Measurements from ENCODE around the gene NGLY1.

The NGLY1 gene

DNA sequence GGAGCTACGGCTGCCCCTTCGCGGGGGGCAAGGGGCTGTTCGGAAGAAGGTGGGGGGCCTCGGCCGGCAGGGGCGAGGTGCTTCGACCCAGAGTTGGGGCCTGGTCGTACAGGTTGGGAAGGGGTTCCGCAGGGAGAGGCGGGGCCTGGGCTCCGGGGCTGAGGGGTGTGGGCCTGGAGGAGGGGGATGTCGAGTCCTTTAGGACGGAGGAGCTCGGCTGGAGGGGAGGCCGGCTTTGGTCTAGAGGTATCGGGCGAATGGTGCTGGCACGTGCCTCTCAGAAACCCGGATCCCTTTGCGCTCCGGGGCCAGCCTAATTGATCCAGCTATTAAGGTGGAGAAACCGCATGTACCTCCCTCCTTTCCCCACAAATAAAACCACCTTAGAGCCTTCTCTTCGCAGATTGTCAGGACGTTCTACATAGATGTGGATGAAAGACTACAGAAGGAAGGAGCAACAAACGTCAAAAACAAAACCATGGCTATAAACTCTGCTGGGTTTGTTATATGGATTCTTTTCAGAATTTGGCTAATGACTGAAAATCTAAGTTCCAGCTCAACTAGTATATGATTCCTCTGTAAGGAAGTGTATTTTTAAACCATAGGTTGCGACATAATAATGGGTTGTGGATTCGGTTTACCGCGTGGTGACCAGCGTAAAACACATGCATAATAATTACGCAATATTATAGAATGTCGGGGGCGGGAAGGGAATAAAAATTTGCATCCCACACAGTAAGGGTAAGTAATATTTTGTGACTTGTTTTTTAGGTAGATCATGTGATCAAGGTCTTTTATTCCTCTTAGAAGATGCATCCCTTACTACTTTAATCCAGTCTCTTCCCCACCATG lies 644 bp upstream of the NGLY1 start:
- peak; percentile 59 to 76 for DNase-seq

- DNase-seq: no peak
Measured at GRCh38 chr3:25782636-25782937, 656 bp downstream of the NGLY1 start.

GRCh38 chr3:25781758-25782594 lies 1.3 kb downstream of the NGLY1 start:
- DNase-seq: no peak

GRCh38 chr3:25781145-25781757 lies 2.0 kb downstream of the NGLY1 start:
- DNase-seq: no peak

DNA sequence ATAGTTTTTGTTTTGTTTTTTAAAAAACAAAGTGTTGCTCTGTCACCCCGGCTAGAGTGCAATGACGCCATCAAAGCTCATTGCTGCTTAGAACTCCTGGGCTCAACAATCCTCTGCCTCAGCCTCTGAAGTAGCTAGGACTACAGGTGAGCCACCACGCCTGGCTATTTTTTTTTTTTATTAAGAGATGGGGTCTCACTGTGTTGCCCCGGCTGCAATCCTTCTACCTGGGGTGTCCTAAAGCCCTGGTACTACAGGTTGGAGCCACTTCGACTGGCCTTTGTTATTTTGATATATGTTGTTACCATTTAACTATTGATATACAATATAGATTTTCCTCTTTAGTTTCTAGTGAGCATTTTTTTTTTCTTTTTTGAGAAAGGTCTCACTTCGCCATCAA lies 2.6 kb downstream of the NGLY1 start:
- DNase-seq: no peak

DNA sequence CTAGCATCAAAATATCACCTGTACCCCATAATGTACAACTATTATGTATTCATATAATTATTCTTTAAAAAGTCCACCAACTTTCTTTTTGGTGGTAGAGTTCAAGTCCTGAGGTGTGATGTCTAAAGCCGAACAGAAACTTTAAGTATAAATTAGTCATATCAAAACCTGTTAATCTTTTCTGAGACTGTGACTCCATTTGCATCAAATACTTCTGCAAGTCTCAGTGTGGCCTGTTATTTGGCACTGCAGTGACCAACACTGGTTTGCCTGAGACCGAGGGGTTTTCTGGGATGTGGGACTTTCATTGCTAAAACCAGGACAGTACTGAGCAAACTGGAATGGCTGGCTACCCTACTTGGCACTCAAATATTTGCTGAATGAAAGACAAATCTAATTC lies 7.3 kb downstream of the NGLY1 start:
- DNase-seq: no peak

GRCh38 chr3:25768851-25769250 lies 14.4 kb downstream of the NGLY1 start:
- DNase-seq: no peak

DNA sequence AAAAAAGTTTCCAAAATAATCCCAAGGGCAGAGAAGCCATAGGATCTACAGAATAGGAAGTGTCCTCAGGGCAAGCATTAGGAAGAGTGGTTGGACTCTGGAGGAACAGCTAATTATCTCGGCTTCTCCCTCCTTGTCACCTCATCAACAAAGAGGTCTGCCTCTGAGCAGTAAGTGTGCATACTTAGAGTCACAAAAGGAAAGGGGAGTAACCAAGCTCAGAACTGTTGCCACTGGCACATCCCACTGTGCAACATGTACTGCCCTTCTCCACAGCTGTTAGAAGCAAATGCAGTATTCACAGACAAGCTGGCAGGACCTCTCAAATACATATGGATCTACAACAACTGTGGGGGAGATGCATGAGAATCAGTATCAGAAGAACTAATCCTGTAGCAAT lies 31.5 kb downstream of the NGLY1 start:
- DNase-seq: no peak

- DNase-seq: no peak
Measured at GRCh38 chr3:25751048-25751447, 32.2 kb downstream of the NGLY1 start.

DNA sequence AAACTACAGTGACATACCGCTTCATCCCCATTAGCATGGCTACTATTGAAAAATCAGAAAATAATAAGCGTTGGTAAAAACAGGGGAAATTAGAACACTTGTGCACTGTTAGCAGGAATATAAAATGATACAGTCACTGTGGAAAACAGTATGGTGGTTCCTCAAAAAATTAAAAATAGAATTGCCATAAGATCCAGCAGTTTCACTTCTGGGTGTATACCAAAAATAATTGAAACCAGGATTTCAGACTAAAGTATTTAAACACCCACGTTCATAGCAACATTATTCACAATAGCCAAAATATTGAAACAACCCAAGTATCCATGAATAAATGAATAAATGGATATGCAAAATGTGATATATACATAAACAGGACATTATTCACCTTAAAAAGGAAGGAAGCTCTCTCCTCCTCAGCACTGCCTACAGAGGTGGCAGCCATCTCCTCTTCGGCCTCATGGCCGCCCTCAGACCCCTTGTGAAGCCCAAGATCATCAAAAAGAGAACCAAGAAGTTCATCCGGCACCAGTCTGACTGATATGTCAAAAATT lies 34.1 kb downstream of the NGLY1 start:
- DNase-seq: no peak

GRCh38 chr3:25748189-25748588 lies 35.1 kb downstream of the NGLY1 start:
- DNase-seq: no peak

DNA sequence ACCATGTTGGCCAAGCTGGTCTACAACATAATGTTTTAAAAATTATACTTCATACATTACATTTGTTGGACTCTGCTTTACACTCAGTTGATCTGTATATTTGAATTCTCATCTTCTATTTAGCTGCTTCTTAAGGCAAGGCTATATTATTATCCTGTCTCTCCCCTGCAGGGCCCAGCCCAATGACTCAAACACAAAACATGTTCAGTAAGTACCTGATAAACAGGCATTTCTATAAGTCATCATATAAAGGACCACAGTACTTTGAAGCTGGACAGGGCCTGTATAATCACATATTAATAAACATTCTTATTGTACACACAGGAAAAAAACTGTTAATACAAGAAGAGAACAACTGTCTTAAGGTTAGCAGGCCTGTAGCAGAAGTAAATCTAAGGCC lies 36.2 kb downstream of the NGLY1 start:
- DNase-seq: no peak

DNA sequence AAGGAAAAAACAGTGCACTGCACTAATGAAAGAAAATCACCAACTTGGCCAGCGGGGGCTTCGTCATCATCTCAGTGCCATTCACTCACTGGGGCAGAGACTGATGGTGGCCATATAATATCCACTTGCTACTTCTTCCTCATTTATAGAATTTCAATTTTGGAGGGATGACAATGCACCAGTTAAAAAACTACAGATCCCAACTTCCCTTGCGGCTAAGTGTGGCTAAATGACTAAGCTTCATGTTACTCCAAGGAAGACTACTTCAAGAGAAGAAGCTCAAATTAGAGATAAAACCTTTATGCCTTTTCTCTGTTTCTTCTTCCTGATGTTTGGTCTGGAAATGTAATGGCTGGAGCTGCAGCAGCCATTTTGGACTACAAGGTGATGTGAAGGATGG lies 38.8 kb downstream of the NGLY1 start:
- no peak for DNase-seq

DNA sequence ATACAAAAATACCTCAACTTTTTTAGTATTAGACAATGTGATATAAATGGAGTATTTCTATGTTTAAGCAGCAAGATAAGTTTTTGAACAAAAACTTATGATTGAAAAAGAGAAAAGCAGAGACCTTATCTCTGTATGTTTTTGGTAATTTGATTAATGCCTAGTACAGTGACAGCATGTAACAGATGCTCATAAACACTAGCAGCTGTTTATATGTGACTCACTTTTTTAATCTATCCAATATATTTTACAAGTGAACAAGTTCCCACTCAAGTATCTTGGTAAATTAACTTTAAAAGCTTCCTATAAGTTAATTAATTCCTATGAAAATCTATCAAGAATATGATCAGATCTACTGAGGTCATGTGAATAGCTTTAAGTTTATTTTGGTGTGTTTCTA lies 55.1 kb downstream of the NGLY1 start:
- no peak for DNase-seq

DNA sequence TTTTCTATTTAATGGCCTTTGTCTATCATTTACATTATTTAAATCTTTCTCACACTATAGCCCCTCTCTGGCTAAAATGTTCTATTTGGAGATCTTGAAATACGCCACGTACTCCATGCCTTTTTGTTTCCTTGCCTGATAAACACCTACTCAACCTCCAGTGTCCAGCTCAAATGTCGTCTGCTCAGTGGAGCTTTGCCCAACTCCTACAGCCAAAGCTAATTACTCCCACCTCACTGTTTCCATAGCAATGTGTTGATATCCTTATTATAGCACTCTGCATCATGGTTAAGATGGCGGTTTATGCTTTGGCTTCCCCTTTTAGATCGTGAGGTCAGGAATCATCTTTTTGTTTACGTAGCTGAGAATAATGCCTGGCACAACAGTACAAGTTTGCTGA lies 55.9 kb downstream of the NGLY1 start:
- no peak for DNase-seq

DNA sequence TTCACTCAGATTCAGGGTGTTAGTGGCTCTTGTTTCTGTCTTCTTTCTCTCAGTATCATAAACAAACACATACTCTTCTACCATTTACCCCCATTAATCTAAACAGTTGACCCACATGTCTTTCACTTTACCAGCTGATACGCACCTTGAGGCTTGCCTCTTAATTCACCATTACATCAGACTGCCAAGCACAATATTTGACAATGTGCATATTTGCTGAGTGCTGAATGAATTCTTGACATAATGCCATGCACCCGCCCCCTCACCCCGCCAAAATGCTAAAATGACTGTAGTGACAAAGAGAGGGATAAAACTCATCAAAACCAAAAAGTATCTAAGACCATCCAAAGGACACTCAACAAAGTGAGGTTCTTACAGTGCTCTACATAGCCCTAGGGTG lies 57.4 kb downstream of the NGLY1 start:
- DNase-seq: no peak

- DNase-seq: no peak
Measured at GRCh38 chr3:25724948-25725645, 58.1 kb downstream of the NGLY1 start.

GRCh38 chr3:25723802-25724201 lies 59.4 kb downstream of the NGLY1 start:
- DNase-seq: no peak

DNA sequence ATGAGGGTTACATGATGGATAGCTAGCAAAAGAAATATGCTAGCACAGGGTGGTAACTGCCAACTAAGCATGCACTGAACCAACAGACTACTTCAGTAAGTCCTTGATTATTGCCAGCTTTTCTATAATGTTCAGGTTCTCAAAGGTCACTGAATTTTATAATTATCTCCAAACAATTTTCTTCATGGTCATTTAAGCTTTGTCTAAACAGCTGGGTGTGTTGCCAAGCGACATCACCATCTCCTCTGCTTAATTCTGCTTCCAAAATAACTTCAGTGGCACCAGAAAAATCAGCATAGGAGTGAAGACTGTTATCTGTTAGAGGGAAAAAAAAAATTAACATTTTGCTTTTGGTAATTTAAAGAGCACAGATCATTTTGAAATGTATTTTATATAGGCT lies 63.9 kb downstream of the NGLY1 start:
- DNase-seq: no peak

DNA sequence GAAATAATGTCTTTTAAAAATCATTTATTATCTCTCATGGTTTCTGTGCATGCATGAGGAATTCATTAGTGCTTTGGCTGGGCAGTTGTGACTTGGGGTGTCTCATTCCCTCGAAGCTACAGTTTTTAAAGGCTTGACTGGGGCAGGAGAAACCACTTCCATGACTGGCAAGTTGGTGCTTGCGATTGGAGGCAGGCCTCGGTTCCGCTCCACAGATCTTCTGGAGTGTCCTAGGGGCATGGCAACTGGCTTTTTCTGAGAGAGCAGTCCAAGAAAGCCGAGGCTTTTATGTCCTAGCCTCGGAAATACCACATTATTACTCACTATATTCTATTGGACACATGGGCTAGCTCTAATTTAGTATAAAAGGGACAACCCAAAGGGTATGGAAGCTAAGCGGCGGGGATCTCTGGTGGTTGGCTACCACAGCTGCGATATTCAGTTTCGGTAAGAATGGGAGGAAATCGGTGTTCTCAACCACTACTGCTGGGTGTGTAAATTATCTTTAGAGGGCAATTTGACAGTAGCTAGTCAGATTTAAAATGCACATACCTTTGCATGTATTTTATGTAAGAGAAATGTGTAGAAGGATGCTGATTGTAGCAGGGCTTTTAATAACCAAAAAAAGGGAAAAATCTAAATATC lies 69.8 kb downstream of the NGLY1 start:
- DNase-seq: no peak

GRCh38 chr3:25711090-25711489 lies 72.2 kb downstream of the NGLY1 start:
- DNase-seq: no peak

- no peak for DNase-seq
Measured at GRCh38 chr3:25708036-25708435, 75.2 kb downstream of the NGLY1 start.
